HG03378 (cell line): ENCODE measurements around the gene DOCK6.

Source experiments
- ATAC-seq: cut with Tn5 transposase; IDR thresholded peaks from one replicate; pipeline ENCODE4 v1.9.1; 2021; ENCODE audit warnings: mild to moderate bottlenecking, moderate library complexity; ENCODE audit not compliant: unreplicated experiment

Gene DOCK6

DNA sequence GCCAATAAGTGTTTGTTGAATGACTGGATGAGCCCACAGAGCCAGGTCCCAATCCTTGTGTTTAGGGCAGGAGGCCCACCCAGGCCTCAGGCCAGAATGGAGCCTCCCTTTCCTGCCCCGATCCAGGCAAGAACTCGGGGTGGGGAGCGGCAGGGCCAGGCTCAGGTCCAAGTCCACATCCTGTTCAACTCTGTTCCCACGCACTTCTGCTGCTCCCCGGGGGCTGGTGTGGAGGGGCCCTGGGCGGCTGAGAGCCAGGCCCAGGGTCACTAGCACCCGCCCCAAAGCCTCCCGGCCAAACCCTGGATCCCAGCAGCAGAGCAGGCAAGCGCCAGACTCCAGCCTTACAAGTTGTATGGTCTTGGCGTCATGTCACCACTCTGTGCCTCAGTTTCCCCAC lies 14.9 kb downstream of the DOCK6 start:
- ATAC-seq = no peak

GRCh38 chr19:11246941-11247340 lies 15.4 kb downstream of the DOCK6 start:
- no peak for ATAC-seq

- ATAC-seq = no peak
Observed at GRCh38 chr19:11244846-11245589, 17.3 kb downstream of the DOCK6 start.

DNA sequence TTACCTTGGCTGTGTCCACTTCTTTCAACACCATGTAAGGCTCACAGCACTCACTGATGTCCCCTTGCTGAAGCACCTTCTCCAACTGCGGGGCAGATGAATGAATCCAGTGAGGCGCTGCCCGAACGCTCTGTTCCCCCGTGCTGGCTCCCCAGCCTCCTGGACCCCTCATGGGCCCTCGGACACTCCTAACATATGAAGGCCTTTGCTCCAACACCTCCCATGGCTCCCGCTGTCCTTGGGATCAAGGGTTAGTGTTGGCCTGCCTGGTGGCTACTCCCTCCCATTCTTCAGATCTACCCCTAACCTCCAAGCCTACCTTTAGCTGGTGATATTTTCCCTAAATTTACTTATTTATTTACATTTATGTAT lies 18.5 kb downstream of the DOCK6 start:
- ATAC-seq = no peak

DNA sequence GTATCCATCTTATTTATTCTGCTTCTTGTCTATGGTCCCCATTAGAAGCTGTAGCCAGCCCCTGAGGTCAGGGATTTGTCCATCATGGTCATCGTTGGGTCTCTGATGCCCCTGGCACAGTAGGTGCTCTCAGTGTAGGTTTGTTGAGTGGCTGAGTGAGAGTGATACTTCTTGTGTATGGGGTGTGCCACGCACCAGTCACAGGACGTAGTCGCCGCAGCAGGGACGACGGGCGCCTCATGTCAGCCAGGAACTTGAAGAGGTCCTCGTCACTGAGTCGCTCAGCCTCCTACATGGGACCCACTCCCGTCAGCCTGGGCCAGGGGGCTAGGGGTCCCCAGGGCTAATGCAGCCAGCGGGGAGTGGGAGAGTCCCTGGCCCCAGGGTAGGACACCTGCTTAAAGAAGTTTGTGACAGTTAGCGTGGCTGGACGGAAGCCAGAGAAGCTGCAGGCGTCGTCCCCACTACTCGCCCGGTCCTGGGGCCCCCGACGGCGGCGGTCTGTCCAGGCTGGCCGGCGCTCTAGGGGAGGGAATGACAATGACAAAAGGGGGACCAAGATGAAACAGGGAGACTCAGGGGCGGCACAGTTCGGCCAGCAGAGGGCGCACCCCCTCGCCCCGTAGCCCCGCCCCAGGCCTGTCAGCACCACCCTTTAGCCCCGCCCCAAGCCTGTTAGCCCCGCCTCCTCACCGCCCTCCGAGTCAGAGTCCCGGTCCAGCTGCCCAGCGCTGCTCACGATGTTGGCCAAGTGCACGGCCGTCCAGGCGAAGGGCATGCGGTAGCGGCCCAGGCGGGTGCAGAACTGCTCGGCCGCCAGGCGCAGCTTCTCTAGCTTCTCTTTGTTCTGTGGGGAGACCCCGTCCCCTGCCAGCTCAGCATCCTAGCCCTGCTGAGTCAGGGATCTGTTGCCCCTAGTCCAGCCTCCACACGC lies 19.2 kb downstream of the DOCK6 start:
- no peak for ATAC-seq

GRCh38 chr19:11242025-11242424 lies 20.3 kb downstream of the DOCK6 start:
- ATAC-seq = no peak

- ATAC-seq = no peak
Observed at GRCh38 chr19:11240008-11240444, 22.3 kb downstream of the DOCK6 start.

- no peak for ATAC-seq
Observed at GRCh38 chr19:11239377-11240000, 22.8 kb downstream of the DOCK6 start, which contains the start of gene ANGPTL8. Gene ANGPTL8, plus strand, starts transcription at chr19:11239619. Its CDS starts 19 bp downstream, at chr19:11239638.

GRCh38 chr19:11238781-11239376 lies 23.4 kb downstream of the DOCK6 start:
- no peak for ATAC-seq

- no peak for ATAC-seq
Observed at GRCh38 chr19:11238041-11238440, 24.3 kb downstream of the DOCK6 start.

DNA sequence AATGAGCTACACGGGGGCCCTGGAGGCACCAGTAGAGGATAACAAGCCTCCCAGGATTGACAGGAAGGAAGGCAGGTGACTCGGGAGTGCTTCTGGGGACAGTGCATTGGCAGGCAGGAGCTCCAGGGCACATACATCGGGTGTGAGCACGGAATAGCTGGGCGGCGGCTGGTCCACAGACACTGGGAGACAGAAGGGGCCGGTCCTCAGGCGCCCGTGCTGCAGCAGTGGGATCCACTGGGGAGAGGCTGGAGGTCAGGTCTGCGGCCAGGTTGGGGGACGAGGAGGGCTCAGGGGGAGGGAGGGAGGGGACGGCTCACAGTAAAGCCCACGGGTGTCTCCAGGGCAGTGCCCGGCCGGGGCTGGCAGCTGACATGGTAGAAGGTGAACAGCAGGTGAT lies 25.0 kb downstream of the DOCK6 start:
- ATAC-seq = no peak

DNA sequence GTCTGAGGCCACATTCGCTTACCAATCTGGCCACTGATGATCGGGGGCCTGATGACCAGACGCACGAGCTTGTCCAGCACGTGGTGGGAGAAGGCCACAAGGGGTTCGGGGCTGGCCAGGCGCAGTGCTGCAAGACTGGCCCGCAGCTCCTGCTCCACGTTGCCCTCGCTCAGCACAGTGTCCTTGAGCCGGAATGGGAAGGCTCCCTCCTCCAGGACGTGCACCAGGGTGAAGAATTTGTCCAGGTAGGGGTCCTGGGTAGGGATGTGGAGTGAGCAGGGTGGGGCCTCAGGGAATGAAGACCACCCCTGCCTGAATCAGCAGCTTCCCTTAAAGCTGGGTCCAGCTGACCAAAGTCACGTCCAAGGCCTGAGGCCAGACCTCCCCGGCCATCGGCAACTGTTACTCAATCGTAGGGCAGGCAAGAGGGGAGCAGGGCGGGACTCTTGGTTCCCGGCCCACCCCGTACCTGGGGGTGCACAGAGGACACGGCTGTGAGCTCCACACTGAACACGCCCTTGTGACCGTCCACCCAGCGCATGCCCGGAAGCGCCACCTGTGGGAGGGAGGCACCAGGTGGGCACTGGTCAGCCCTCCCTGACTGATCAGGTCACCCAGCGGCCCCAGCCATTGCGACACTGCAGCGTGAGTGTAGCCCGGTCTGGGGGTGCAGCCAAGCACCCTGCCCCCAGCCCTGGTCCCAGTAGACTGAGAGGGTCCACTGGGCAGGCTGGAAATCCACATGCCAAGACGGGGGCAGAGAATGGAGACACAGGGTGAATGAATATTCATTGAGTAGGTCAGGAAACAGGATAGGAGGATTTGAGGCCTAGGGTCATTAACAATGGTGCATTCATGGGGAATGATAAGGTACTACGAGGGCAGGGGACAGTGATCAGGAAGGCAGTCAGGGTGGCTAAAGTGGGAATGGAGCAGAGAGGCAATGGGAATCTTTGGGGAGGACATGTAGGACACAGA lies 25.7 kb downstream of the DOCK6 start:
- no peak for ATAC-seq

- ATAC-seq = no peak
Observed at GRCh38 chr19:11234486-11235075, 27.7 kb downstream of the DOCK6 start.

DNA sequence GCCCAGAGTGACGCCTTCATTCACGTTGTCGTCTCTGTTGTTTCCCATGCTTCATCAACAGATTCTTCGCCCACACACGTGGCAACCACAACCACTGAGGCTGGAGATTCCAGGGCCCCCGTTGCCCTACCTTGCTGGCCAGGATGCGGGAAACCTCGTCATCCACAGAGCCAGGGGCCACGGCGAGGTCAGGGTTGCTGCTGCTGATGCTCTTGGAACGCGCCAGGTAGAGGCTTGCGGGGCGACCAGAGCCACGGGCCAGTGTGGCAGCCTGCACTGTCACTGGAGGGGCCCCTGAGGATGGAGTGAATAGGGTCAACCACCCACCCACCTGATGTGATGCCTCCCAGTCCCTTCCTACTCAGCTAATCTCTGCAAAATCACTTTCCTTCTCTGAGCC lies 29.3 kb downstream of the DOCK6 start:
- ATAC-seq = no peak

DNA sequence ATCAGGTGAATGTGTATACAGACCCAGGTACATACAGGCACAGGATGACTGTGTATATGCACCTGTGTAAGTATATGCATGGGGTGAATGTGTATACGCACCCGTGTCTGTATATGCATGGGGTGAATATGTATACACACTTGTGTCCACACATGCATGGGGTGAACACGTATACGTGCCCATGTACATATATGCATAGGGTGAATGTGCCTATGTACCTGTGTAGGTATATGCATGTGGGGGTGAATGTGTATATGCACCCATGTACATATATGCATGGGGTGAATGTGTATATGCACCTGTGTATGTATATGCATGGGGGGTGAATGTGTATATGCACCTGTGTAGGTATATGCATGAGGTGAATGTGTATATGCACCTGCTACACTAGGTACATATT lies 29.8 kb downstream of the DOCK6 start:
- no peak for ATAC-seq

- no peak for ATAC-seq
Observed at GRCh38 chr19:11230621-11231386, 31.5 kb downstream of the DOCK6 start.

DNA sequence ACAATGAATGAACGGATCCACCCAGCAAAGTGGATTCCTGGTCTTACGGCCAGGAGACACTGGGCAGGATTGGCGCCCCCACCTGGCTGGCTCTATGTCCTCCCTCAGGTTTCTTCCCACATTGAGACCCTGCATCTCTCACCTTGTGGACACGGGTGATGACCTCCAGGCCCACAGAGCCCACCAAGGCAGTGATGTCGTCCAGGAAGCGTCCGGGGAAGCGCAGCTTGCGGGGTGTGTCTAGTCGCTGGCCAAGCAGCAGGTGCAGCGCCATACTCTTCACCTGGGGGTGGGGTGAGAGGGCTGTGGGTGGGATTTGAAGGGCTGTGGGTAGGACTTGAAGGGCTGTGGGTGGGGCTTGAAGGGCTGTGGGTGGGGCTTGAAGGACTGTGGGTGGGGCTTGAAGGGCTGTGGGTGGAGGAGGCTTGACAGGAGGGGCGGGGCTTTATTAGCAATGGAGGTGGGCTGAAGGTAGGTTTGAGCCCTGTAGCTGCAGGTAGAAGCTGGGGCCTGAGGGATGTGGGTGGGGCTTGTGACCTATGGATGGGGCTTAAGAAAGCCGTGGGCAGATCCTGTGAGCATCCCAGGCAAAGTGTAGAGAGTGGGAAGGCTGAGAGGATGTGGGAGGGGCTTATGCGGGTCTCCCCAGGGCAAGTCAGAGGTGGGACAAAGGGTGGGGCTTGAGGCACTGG lies 35.0 kb downstream of the DOCK6 start:
- no peak for ATAC-seq

DNA sequence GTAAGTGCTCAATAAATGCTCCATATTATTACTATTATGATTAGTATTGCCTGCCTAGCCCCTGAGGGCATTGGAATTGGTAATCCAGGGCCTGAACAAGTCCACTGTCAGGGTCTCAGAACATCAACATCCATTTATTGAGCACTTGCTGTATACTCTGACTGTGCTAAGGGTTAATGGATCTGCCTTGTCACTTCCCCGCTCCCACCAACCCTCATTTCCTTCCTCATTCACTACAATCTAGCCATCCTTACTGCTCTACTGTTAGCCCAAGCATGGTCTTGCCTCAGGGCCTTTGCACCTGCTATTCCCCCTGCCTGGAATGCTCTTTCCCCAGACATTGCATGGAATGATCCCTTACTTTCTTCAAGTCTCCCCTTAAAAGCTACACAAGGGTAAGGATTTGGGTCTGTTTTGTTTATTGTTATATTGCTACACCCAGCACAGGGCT lies 35.6 kb downstream of the DOCK6 start:
- no peak for ATAC-seq
